ENCODE data around the gene RBM15.

DNA sequence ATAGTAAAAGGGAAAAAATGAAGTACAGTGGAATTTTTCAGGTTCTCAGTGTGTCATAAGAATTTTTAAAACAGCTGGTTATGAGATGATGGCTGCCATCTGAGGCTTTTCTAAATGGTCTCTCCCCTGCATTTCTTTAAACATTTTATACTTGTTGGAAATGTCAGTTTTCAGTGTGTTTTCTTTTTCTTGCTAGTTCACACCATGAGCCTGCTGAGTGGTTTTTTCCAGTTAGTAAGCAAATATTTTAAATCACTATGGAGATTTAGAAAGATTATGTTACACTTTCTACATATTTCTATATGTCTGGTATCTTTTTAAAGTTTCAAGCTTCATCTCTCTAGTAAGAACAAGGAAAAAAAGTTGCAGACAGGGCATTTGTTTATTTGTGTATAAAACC is 9.6 kb downstream of the RBM15 start:
- no peak for TF ChIP-seq EZH2 (IDR thresholded peaks at IDR 0.05; ENCODE audit: low read depth, unreplicated experiment)
- TF ChIP-seq, protein P1, sequence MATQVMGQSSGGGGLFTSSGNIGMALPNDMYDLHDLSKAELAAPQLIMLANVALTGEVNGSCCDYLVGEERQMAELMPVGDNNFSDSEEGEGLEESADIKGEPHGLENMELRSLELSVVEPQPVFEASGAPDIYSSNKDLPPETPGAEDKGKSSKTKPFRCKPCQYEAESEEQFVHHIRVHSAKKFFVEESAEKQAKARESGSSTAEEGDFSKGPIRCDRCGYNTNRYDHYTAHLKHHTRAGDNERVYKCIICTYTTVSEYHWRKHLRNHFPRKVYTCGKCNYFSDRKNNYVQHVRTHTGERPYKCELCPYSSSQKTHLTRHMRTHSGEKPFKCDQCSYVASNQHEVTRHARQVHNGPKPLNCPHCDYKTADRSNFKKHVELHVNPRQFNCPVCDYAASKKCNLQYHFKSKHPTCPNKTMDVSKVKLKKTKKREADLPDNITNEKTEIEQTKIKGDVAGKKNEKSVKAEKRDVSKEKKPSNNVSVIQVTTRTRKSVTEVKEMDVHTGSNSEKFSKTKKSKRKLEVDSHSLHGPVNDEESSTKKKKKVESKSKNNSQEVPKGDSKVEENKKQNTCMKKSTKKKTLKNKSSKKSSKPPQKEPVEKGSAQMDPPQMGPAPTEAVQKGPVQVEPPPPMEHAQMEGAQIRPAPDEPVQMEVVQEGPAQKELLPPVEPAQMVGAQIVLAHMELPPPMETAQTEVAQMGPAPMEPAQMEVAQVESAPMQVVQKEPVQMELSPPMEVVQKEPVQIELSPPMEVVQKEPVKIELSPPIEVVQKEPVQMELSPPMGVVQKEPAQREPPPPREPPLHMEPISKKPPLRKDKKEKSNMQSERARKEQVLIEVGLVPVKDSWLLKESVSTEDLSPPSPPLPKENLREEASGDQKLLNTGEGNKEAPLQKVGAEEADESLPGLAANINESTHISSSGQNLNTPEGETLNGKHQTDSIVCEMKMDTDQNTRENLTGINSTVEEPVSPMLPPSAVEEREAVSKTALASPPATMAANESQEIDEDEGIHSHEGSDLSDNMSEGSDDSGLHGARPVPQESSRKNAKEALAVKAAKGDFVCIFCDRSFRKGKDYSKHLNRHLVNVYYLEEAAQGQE (IDR thresholded peaks at IDR 0.05; ENCODE audit: unreplicated experiment) = no peak
- TF ChIP-seq, protein P2, sequence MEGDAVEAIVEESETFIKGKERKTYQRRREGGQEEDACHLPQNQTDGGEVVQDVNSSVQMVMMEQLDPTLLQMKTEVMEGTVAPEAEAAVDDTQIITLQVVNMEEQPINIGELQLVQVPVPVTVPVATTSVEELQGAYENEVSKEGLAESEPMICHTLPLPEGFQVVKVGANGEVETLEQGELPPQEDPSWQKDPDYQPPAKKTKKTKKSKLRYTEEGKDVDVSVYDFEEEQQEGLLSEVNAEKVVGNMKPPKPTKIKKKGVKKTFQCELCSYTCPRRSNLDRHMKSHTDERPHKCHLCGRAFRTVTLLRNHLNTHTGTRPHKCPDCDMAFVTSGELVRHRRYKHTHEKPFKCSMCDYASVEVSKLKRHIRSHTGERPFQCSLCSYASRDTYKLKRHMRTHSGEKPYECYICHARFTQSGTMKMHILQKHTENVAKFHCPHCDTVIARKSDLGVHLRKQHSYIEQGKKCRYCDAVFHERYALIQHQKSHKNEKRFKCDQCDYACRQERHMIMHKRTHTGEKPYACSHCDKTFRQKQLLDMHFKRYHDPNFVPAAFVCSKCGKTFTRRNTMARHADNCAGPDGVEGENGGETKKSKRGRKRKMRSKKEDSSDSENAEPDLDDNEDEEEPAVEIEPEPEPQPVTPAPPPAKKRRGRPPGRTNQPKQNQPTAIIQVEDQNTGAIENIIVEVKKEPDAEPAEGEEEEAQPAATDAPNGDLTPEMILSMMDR (conservative IDR thresholded peaks at IDR 0.05; ENCODE audit: low read depth in 2 of 2) = no peak
